Lower leg skin (tissue), 3 donors: ENCODE measurements around the gene PPP2R2B.

Source experiments
- CTCF ChIP-seq, 3 donors: fragments of 450-650 bp; IDR thresholded peaks; one replicate each; pipeline ENCODE4 v1.5.1; 2016; ENCODE audit warnings: antibody characterized with exemption in 3 of 3, mild to moderate bottlenecking in 3 of 3, moderate library complexity in 2 of 3
- POLR2A ChIP-seq, 2 donors: fragments of 450-650 bp; IDR thresholded peaks; one replicate each; pipeline ENCODE4 v1.6.1; 2016 to 2017; ENCODE audit warnings: antibody characterized with exemption in 2 of 2, mild to moderate bottlenecking in 1 of 2, moderate library complexity in 1 of 2

DNA sequence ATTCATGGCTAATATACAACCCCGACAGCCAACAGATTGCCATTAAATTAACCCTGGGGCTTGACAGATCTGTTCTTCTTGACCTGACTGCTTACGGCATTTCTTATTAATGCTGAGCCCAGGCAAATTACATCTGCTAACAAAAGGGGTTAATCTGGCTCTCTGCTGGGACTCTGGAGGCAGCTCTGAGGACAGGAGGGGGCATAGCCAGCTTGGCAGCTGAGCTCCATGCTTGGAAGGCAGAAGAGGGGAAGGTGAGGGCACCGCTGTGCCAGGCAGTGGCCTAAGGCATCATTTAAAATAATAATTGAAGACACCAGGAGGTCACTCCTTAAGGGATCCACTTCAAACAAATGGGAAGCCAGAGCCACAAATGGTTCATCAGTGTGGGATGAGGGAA is 236.6 kb downstream of the PPP2R2B start:
- TF ChIP-seq POLR2A (IDR thresholded peaks at IDR 0.05) (no peak), CTCF (IDR thresholded peaks at IDR 0.05) (no peak)
